Memory B cell (primary cell): ENCODE data around the gene THUMPD3.

Experiments
- ATAC-seq: fragments of 150-1000 bp; cut with Tn5 transposase; 2 replicates; pipeline ENCODE4 v1.10.0; 2021; ENCODE audit warnings: low read depth, mild to moderate bottlenecking, moderate library complexity
- DNase-seq, 2 donors: peaks; one replicate each; pipeline ENCODE4 v3.0.0; 2022; ENCODE audit warnings: low spot score in 2 of 2
- H3K27ac Mint-ChIP-seq: one replicate; pipeline ENCODE4 v1.8.0; 2022; ENCODE audit warnings: mild to moderate bottlenecking, moderate library complexity, mixed read lengths
- H3K27me3 Mint-ChIP-seq: one replicate; pipeline ENCODE4 v1.8.0; 2022; ENCODE audit warnings: mixed read lengths
- H3K36me3 Mint-ChIP-seq: one replicate; pipeline ENCODE4 v1.8.0; 2022; ENCODE audit warnings: mild to moderate bottlenecking, mixed read lengths
- H3K4me1 Mint-ChIP-seq: one replicate; pipeline ENCODE4 v1.8.0; 2022; ENCODE audit warnings: mixed read lengths
- H3K4me3 Mint-ChIP-seq: one replicate; pipeline ENCODE4 v1.8.0; 2022; ENCODE audit warnings: mild to moderate bottlenecking, moderate library complexity, mixed read lengths
- H3K9me3 Mint-ChIP-seq: one replicate; pipeline ENCODE4 v1.8.0; 2022; ENCODE audit warnings: mixed read lengths

THUMPD3 gene

GRCh38 chr3:9362731-9363530 is at the start of gene THUMPD3:
THUMPD3 (plus strand) TSS chr3:9363054; CDS start chr3:9365069, 2,015 bp downstream.
- Mint-ChIP-seq H3K36me3 (peaks cover 4% of the 10 kb centered on the region), H3K27me3 (no peaks in the 10 kb centered on the region), H3K27ac (peak within 1 kb of the TSS; percentile 96), H3K4me3 (peak within 1 kb of the TSS; percentile 95), H3K4me1 (peaks cover 4% of the 10 kb centered on the region), H3K9me3 (no peaks in the 10 kb centered on the region)
- DNase-seq (peak; percentile 81 to 83), ATAC-seq (peak; percentile 95)

GRCh38 chr3:9314796-9315195 is 48.1 kb upstream of the THUMPD3 start:
- Mint-ChIP-seq H3K4me3 (no peak overlapping the region), H3K27ac (no peak overlapping the region), H3K4me1 (no peaks in the 10 kb centered on the region), H3K27me3 (peaks cover 8% of the 10 kb centered on the region), H3K9me3 (no peaks in the 10 kb centered on the region), H3K36me3 (peaks cover 1% of the 10 kb centered on the region)
- ATAC-seq (no peak), DNase-seq (no peak)

GRCh38 chr3:9316881-9317361 is 45.9 kb upstream of the THUMPD3 start:
- no peak overlapping the region for H3K27ac Mint-ChIP-seq
- peaks cover 1% of the 10 kb centered on the region for H3K36me3 Mint-ChIP-seq
- no peaks in the 10 kb centered on the region for H3K4me1 Mint-ChIP-seq
- no peak for ATAC-seq
- peaks cover 9% of the 10 kb centered on the region for H3K27me3 Mint-ChIP-seq
- no peak for DNase-seq
- H3K9me3 Mint-ChIP-seq = no peaks in the 10 kb centered on the region
- no peak overlapping the region for H3K4me3 Mint-ChIP-seq

- peaks cover 1% of the 10 kb centered on the region for H3K27me3 Mint-ChIP-seq
- no peak for ATAC-seq
Observed at GRCh38 chr3:9322780-9323179, 40.1 kb upstream of the THUMPD3 start.

GRCh38 chr3:9324944-9325343 is 37.9 kb upstream of the THUMPD3 start:
- peaks cover 7% of the 10 kb centered on the region for H3K36me3 Mint-ChIP-seq
- H3K27ac Mint-ChIP-seq = no peak overlapping the region
- no peak for DNase-seq
- peaks cover 4% of the 10 kb centered on the region for H3K27me3 Mint-ChIP-seq
- H3K9me3 Mint-ChIP-seq = peaks cover 2% of the 10 kb centered on the region
- ATAC-seq = no peak
- no peaks in the 10 kb centered on the region for H3K4me1 Mint-ChIP-seq
- no peak overlapping the region for H3K4me3 Mint-ChIP-seq

More at GRCh38 chr3:9322780-9323179, 40.1 kb upstream of the THUMPD3 start:
- DNase-seq = no peak
- peaks cover 5% of the 10 kb centered on the region for H3K36me3 Mint-ChIP-seq
- no peak overlapping the region for H3K27ac Mint-ChIP-seq
- H3K9me3 Mint-ChIP-seq = peaks cover 2% of the 10 kb centered on the region
- no peaks in the 10 kb centered on the region for H3K4me1 Mint-ChIP-seq
- H3K4me3 Mint-ChIP-seq = no peak overlapping the region

GRCh38 chr3:9327578-9327977 is 35.3 kb upstream of the THUMPD3 start:
- Mint-ChIP-seq H3K27me3 (peaks cover 4% of the 10 kb centered on the region), H3K4me1 (no peaks in the 10 kb centered on the region), H3K36me3 (peaks cover 8% of the 10 kb centered on the region), H3K27ac (no peak overlapping the region), H3K9me3 (peaks cover 4% of the 10 kb centered on the region), H3K4me3 (no peak overlapping the region)
- ATAC-seq (no peak), DNase-seq (no peak)

- DNase-seq (no peak), ATAC-seq (no peak)
- Mint-ChIP-seq H3K27me3 (peaks cover 4% of the 10 kb centered on the region), H3K4me3 (no peak overlapping the region), H3K9me3 (peaks cover 4% of the 10 kb centered on the region), H3K27ac (no peak overlapping the region), H3K36me3 (peaks cover 6% of the 10 kb centered on the region), H3K4me1 (no peaks in the 10 kb centered on the region)
Observed at GRCh38 chr3:9330166-9330703, 32.6 kb upstream of the THUMPD3 start.

- Mint-ChIP-seq H3K27me3 (peaks cover 4% of the 10 kb centered on the region), H3K4me1 (no peaks in the 10 kb centered on the region), H3K36me3 (peaks cover 6% of the 10 kb centered on the region), H3K27ac (no peak overlapping the region), H3K9me3 (peaks cover 4% of the 10 kb centered on the region), H3K4me3 (no peak overlapping the region)
- ATAC-seq (no peak), DNase-seq (no peak)
Observed at GRCh38 chr3:9331171-9331570, 31.7 kb upstream of the THUMPD3 start.

- Mint-ChIP-seq H3K27ac (no peak overlapping the region), H3K4me3 (no peak overlapping the region), H3K9me3 (peaks cover 3% of the 10 kb centered on the region), H3K4me1 (no peaks in the 10 kb centered on the region), H3K36me3 (peaks cover 7% of the 10 kb centered on the region), H3K27me3 (peaks cover 4% of the 10 kb centered on the region)
- DNase-seq (no peak), ATAC-seq (no peak)
Observed at GRCh38 chr3:9332250-9333030, 30.4 kb upstream of the THUMPD3 start.

GRCh38 chr3:9339761-9340471 is 22.9 kb upstream of the THUMPD3 start:
- Mint-ChIP-seq H3K4me1 (no peaks in the 10 kb centered on the region), H3K27ac (no peak overlapping the region), H3K36me3 (peaks cover 3% of the 10 kb centered on the region), H3K9me3 (no peaks in the 10 kb centered on the region), H3K27me3 (no peaks in the 10 kb centered on the region), H3K4me3 (no peak overlapping the region)
- no peak for DNase-seq
- no peak for ATAC-seq

- ATAC-seq (no peak), DNase-seq (no peak)
- H3K4me3 Mint-ChIP-seq = no peak overlapping the region
- no peaks in the 10 kb centered on the region for H3K4me1 Mint-ChIP-seq
- no peaks in the 10 kb centered on the region for H3K27me3 Mint-ChIP-seq
- peaks cover 3% of the 10 kb centered on the region for H3K36me3 Mint-ChIP-seq
- H3K9me3 Mint-ChIP-seq = no peaks in the 10 kb centered on the region
- no peak overlapping the region for H3K27ac Mint-ChIP-seq
Observed at GRCh38 chr3:9340472-9340902, 22.4 kb upstream of the THUMPD3 start.

- Mint-ChIP-seq H3K4me1 (peaks cover 2% of the 10 kb centered on the region), H3K27me3 (no peaks in the 10 kb centered on the region), H3K27ac (no peak overlapping the region), H3K4me3 (no peak overlapping the region), H3K9me3 (no peaks in the 10 kb centered on the region), H3K36me3 (no peaks in the 10 kb centered on the region)
- no peak for DNase-seq
- ATAC-seq = no peak
Observed at GRCh38 chr3:9342696-9343095, 20.2 kb upstream of the THUMPD3 start.

GRCh38 chr3:9343115-9343514 is 19.7 kb upstream of the THUMPD3 start:
- no peaks in the 10 kb centered on the region for H3K27me3 Mint-ChIP-seq
- no peak for DNase-seq
- H3K36me3 Mint-ChIP-seq = no peaks in the 10 kb centered on the region
- H3K9me3 Mint-ChIP-seq = no peaks in the 10 kb centered on the region
- H3K27ac Mint-ChIP-seq = no peak overlapping the region
- no peak for ATAC-seq
- H3K4me1 Mint-ChIP-seq = peaks cover 2% of the 10 kb centered on the region
- no peak overlapping the region for H3K4me3 Mint-ChIP-seq
